Measurements from ENCODE around the gene ESR2. TPM values are rescaled to one million over a fixed set of nuclear protein-coding genes. Genes with fewer than 3 reads are reported as not detected.

Gene ESR2
- total and polyA plus RNA-seq, 2 of the 8 experiments (the other 6 are each of a cell fraction or from before 2014, with no cell fraction given), result 0.19 to 0.23 TPM

DNA sequence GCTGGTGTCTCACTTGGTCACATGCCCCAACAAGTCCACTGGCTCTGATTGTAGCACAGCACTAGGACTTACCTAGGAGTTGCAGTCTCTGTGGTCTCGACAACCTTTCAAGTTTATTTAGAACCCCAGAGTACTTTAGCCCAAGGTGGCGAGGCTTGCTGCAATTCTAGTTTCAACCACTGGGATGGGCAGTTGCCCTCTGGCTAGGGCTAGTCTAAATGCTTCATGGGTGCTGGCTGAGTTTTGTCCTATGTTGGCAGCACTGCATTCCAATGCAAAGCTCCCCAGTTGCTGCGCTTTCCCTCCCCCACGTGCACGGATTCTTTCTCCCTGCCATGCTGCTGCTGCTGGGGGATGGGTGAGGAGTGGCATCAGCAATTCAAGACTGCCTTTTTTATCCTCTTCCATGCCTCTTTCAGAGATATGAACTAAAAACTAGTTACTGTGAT is 233.5 kb downstream of the ESR2 start (continued):
- TF ChIP-seq, protein P1, sequence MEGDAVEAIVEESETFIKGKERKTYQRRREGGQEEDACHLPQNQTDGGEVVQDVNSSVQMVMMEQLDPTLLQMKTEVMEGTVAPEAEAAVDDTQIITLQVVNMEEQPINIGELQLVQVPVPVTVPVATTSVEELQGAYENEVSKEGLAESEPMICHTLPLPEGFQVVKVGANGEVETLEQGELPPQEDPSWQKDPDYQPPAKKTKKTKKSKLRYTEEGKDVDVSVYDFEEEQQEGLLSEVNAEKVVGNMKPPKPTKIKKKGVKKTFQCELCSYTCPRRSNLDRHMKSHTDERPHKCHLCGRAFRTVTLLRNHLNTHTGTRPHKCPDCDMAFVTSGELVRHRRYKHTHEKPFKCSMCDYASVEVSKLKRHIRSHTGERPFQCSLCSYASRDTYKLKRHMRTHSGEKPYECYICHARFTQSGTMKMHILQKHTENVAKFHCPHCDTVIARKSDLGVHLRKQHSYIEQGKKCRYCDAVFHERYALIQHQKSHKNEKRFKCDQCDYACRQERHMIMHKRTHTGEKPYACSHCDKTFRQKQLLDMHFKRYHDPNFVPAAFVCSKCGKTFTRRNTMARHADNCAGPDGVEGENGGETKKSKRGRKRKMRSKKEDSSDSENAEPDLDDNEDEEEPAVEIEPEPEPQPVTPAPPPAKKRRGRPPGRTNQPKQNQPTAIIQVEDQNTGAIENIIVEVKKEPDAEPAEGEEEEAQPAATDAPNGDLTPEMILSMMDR (IDR thresholded peaks at IDR 0.05; ENCODE audit: control extremely low read depth in 1 of 3, insufficient read depth in 1 of 3, low read depth in 1 of 3, low read length in 3 of 3), result peak; percentile 60 to 92 (median 79)
- TF ChIP-seq CHD1 (IDR thresholded peaks at IDR 0.05; ENCODE audit: low read depth, low read length), result no peak
- TF ChIP-seq CREB1 (IDR thresholded peaks at IDR 0.05), result peak; percentile 28; the same call in 1 of the 2 replicates
- TF ChIP-seq SP1 (IDR thresholded peaks at IDR 0.05; ENCODE audit: low read depth, low read length), result peak; percentile 96
- TF ChIP-seq, protein P2, sequence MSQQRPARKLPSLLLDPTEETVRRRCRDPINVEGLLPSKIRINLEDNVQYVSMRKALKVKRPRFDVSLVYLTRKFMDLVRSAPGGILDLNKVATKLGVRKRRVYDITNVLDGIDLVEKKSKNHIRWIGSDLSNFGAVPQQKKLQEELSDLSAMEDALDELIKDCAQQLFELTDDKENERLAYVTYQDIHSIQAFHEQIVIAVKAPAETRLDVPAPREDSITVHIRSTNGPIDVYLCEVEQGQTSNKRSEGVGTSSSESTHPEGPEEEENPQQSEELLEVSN (IDR thresholded peaks at IDR 0.05), result peak; percentile 84
- peak in 1 of 2 experiments; percentile 83; a peak in 1 of 4 replicates for TF ChIP-seq HDAC2 (IDR thresholded peaks at IDR 0.05; ENCODE audit: borderline replicate concordance in 1 of 2, low read depth in 2 of 2, low read length in 2 of 2)
- TF ChIP-seq TAF7 (optimal IDR thresholded peaks at IDR 0.05; ENCODE audit: borderline replicate concordance, low read depth, low read length), result peak; percentile 40
- peak; percentile 64 to 91; a peak in 2 of 3 replicates for TF ChIP-seq EP300 (IDR thresholded peaks at IDR 0.05; ENCODE audit: borderline replicate concordance in 1 of 2, low read depth in 2 of 2, low read length in 2 of 2)
- no peak for TF ChIP-seq BRCA1 (IDR thresholded peaks at IDR 0.05; ENCODE audit: low read depth, low read length)
- peak; percentile 72 for TF ChIP-seq CHD2 (IDR thresholded peaks at IDR 0.05; ENCODE audit: low read length)
- TF ChIP-seq YY1 (IDR thresholded peaks at IDR 0.05; ENCODE audit: low read depth, low read length), result peak; percentile 90
- peak; percentile 100 for TF ChIP-seq RBBP5 (IDR thresholded peaks at IDR 0.05; ENCODE audit: borderline replicate concordance, low read depth, low read length)
- TF ChIP-seq, protein P3, sequence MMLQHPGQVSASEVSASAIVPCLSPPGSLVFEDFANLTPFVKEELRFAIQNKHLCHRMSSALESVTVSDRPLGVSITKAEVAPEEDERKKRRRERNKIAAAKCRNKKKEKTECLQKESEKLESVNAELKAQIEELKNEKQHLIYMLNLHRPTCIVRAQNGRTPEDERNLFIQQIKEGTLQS (IDR thresholded peaks at IDR 0.05; ENCODE audit: insufficient read depth, low read depth, low read length), result no peak
- peak; percentile 96 for TF ChIP-seq TEAD4 (IDR thresholded peaks at IDR 0.05; ENCODE audit: low read depth, low read length)
- TF ChIP-seq TBP (IDR thresholded peaks at IDR 0.05; ENCODE audit: low read depth, low read length), result 0 out of 2 replicates have a peak, but pooled peaks have one; percentile 6
- no peak for TF ChIP-seq PHF8 (conservative IDR thresholded peaks at IDR 0.05; ENCODE audit: low read depth, low read length)
- TF ChIP-seq SP4 (IDR thresholded peaks at IDR 0.05; ENCODE audit: low read length), result peak; percentile 45; the same call in 1 of the 2 replicates
- TF ChIP-seq, protein P4, sequence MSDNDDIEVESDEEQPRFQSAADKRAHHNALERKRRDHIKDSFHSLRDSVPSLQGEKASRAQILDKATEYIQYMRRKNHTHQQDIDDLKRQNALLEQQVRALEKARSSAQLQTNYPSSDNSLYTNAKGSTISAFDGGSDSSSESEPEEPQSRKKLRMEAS (IDR thresholded peaks at IDR 0.05), result peak; percentile 98
- TF ChIP-seq ASH2L (IDR thresholded peaks at IDR 0.05; ENCODE audit: low read length), result peak; percentile 100
- TF ChIP-seq SRF (IDR thresholded peaks at IDR 0.05; ENCODE audit: low read depth, low read length), result 0 out of 2 replicates have a peak, but pooled peaks have one; percentile 11
- TF ChIP-seq TCF12 (IDR thresholded peaks at IDR 0.05; ENCODE audit: low read depth, low read length), result peak; percentile 80; the same call in 1 of the 2 replicates
